Measurements from ENCODE around the gene HDAC4. TPM values are rescaled to one million over a fixed set of nuclear protein-coding genes. Genes with fewer than 3 reads are reported as not detected.

HDAC4 gene
- total RNA-seq, 1 donor from 2014 or later, result 76.6 TPM

DNA sequence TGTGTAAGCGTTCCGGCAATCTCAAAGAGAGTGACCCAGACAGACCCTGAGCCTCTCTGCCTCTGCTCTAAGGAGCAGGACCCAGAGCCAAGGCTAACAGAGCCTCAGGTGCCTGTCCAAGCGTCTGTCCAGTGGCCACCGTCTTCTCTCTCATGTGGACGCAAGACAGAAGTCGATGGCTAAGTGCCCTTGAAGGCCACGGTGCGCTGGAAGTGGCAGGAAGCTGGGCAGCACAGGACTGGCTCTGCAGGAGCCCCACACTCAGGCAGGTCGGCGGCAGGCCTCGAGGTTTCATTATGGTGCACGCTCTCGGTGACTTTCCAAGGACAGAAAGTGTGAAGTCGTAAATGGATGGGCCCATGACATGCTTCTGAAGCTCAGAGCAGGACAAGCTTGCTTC is 49.1 kb downstream of the HDAC4 start:
- Histone ChIP-seq H3K9me3 (no peaks in the 10 kb centered on the region), H3K36me3 (peaks cover 0 to 11% of the 10 kb centered on the region in 2 donors), H3K27ac (no peak overlapping the region), H3K4me3 (no peak overlapping the region), H3K4me1 (peaks cover 24% of the 10 kb centered on the region), H3K27me3 (no peaks in the 10 kb centered on the region)
- intact Hi-C loops (cut with DNase I), result no loop called here
- TF ChIP-seq POLR2A (IDR thresholded peaks at IDR 0.05) (no peak), POLR2AphosphoS5 (IDR thresholded peaks at IDR 0.05; ENCODE audit: insufficient read depth in 1 of 2, low read depth in 1 of 2) (no peak)
- TF ChIP-seq, protein P1, sequence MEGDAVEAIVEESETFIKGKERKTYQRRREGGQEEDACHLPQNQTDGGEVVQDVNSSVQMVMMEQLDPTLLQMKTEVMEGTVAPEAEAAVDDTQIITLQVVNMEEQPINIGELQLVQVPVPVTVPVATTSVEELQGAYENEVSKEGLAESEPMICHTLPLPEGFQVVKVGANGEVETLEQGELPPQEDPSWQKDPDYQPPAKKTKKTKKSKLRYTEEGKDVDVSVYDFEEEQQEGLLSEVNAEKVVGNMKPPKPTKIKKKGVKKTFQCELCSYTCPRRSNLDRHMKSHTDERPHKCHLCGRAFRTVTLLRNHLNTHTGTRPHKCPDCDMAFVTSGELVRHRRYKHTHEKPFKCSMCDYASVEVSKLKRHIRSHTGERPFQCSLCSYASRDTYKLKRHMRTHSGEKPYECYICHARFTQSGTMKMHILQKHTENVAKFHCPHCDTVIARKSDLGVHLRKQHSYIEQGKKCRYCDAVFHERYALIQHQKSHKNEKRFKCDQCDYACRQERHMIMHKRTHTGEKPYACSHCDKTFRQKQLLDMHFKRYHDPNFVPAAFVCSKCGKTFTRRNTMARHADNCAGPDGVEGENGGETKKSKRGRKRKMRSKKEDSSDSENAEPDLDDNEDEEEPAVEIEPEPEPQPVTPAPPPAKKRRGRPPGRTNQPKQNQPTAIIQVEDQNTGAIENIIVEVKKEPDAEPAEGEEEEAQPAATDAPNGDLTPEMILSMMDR (IDR thresholded peaks at IDR 0.05), result no peak
- DNase-seq (ENCODE audit: extremely low spot score in 2 of 2), result peak in 1 of 2 donors; percentile 72

DNA sequence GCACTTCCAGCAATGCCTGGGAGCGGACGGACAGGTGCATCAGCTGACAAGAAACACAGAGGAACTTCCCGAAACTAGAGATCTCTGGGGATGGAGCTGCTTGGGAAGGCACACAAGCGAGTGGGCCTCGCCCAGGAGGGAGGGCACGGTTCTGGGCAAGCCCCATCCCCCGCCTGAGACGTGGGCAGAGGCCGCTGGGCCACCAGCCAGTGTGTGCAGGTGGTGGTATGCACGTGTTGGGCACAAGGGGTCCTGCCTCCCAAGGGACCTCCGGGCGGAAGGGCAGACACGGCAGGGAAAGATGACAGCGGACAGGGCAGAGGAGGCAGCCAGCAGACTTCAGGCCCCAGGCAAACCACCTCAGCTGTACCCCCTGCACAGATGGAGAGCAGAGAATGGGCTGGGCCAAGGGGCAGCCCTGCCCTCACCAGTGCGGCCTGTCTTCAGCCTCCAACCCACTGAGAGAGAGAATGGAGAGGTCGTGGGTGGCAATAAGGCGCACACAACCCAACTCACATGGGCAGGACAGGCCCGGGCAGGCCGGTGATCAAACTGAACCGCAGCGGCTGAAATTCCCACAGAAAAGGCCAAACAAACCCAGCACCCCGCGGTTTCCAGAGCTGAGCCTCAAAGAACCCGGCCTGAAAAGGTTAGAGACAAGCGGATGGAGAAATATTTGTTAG is 51.2 kb downstream of the HDAC4 start:
- Histone ChIP-seq H3K4me1 (peaks cover 19% of the 10 kb centered on the region), H3K36me3 (peaks cover 0 to 11% of the 10 kb centered on the region in 2 donors), H3K4me3 (peak overlapping the region in 1 of 2 donors; percentile 19), H3K9me3 (no peaks in the 10 kb centered on the region), H3K27ac (peak overlapping the region; percentile 80), H3K27me3 (no peaks in the 10 kb centered on the region)
- TF ChIP-seq POLR2A (IDR thresholded peaks at IDR 0.05) (no peak), POLR2AphosphoS5 (IDR thresholded peaks at IDR 0.05; ENCODE audit: insufficient read depth in 1 of 2, low read depth in 1 of 2) (no peak)
- TF ChIP-seq, protein P1 (IDR thresholded peaks at IDR 0.05), result no peak
- intact Hi-C loops (cut with DNase I), result no loop called here
- DNase-seq (ENCODE audit: extremely low spot score in 2 of 2), result peak in 1 of 2 donors; percentile 85

DNA sequence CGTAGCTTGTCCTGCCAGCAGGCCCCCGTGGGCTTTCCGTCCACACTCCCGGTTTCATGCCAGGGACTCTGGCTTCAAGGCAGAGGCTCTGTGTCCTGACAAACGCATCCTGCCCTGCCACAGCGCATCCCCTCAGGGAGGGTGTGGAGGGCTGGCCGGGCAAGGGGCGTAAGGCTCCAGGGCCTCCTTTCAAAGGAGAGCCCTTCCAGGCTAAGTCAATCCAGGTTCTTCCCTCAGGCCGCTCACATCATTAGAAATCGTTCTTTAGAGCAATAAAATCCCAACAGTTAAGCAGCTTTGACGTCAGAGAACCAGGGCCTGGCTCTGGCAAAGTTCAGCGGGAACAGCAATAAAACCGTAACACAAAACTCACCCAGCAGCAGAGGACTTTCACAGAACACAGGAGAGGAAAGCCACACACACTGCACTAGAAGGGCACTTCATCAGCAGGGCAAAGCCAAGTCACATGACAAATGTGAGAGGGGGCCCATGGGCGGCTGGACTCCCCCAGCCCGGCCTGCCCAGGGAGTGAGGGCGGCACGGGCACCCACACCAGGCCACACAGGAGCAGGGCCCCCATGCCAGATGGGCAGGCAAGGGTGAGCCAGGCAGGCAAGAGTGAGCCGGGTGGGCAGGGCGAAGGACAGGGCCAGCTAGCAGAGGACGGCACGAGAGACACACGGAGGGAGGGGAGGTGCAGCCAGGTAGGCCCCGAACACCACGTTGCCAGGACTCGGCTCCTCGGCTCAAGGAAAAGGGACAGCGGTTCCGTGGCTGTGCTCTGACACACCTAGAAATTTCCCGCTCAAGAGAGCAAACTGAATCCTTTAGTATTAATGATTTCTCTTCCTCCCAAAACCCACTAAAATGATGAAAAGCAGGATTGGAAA is 52.0 kb downstream of the HDAC4 start:
- peak; percentile 91 to 96 for DNase-seq (ENCODE audit: extremely low spot score in 2 of 2)
- Histone ChIP-seq H3K9me3 (no peaks in the 10 kb centered on the region), H3K4me3 (peak overlapping the region in 1 of 2 donors; percentile 19), H3K27me3 (no peaks in the 10 kb centered on the region), H3K4me1 (peaks cover 19% of the 10 kb centered on the region), H3K27ac (peak overlapping the region; percentile 80), H3K36me3 (peaks cover 0 to 11% of the 10 kb centered on the region in 2 donors)
- TF ChIP-seq POLR2AphosphoS5 (IDR thresholded peaks at IDR 0.05; ENCODE audit: insufficient read depth in 1 of 2, low read depth in 1 of 2) (peak; percentile 44 to 89), POLR2A (IDR thresholded peaks at IDR 0.05) (no peak)
- TF ChIP-seq, protein P1 (IDR thresholded peaks at IDR 0.05), result no peak
- intact Hi-C loops (cut with DNase I), result no loop called here

DNA sequence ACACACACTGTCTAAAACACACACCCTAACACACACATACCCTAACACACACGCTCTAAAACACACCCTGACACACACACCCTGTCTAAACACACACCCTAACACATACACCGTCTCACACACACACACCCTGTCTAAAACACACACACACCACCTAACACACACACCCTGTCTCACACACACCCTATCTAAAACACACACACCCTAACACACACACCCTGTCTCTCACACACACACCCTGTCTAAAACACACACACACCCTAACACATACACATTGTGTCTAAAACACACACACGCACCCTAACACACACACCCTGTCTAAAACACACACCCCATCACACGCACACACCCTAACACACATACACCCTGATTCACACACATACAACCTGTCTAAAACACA is 54.1 kb downstream of the HDAC4 start:
- peak in 1 of 2 donors; percentile 64 for DNase-seq (ENCODE audit: extremely low spot score in 2 of 2)
- Histone ChIP-seq H3K4me3 (no peak overlapping the region), H3K36me3 (peaks cover 0 to under 1% of the 10 kb centered on the region in 2 donors), H3K27ac (no peak overlapping the region), H3K4me1 (peaks cover 19% of the 10 kb centered on the region), H3K27me3 (no peaks in the 10 kb centered on the region), H3K9me3 (no peaks in the 10 kb centered on the region)
- TF ChIP-seq POLR2AphosphoS5 (IDR thresholded peaks at IDR 0.05; ENCODE audit: insufficient read depth in 1 of 2, low read depth in 1 of 2), result no peak
- TF ChIP-seq, protein P1 (IDR thresholded peaks at IDR 0.05), result no peak
- no peak for TF ChIP-seq POLR2A (IDR thresholded peaks at IDR 0.05)
- intact Hi-C loops (cut with DNase I), result no loop called here
